ENCODE data around the gene TMED10. TPM values are rescaled to one million over a fixed set of nuclear protein-coding genes. Genes with fewer than 3 reads are reported as not detected.

Gene TMED10
- polyA plus RNA-seq, 2 of the 4 experiments (the other 2 are of a cell fraction) = 290 to 354 TPM

GRCh38 chr14:75150150-75150549 is 26.3 kb downstream of the TMED10 start:
- FAIRE-seq (no peak), ATAC-seq (no peak), DNase-seq (ENCODE audit: low read depth in 1 of 2, low spot score in 1 of 2) (peak in 1 of 2 experiments; percentile 24)
- Histone ChIP-seq H3K9me3 (no peaks in the 10 kb centered on the region), H3K27ac (peak overlapping the region in 1 of 2 experiments; percentile 52; a peak in 1 of 6 replicates), H3K4me2 (no peak overlapping the region; the same call in 2 of the 3 replicates), H3K4me1 (peaks cover 9% of the 10 kb centered on the region; the same call in 1 of the 3 replicates), H3K4me3 (no peak overlapping the region)
- ChIA-PET POLR2A (interaction anchor here (0.5 kb wide), 1 partner anchor 144 kb away, joined by 3 read pairs; no protein-coding TSS in a partner anchor), CTCF (no interaction called here)
- WGBS (ENCODE audit: missing lambda C conversion rate) = 89% methylated on average over 2 of the region's 2 CpGs
- TF ChIP-seq HOXA7 (CRISPR knock-in tag; IDR thresholded peaks at IDR 0.05) (no peak), CEBPB (IDR thresholded peaks at IDR 0.05) (no peak), CHD2 (IDR thresholded peaks at IDR 0.05; ENCODE audit: low read length, partially characterized antibody) (no peak), E2F6 (IDR thresholded peaks at IDR 0.05; ENCODE audit: borderline replicate concordance, low read depth) (no peak), SREBF2 (IDR thresholded peaks at IDR 0.05) (no peak), HDAC2 (IDR thresholded peaks at IDR 0.05) (no peak), RCOR1 (IDR thresholded peaks at IDR 0.05; ENCODE audit: low read depth, low read length) (no peak), CBX2 (IDR thresholded peaks at IDR 0.05; ENCODE audit: borderline replicate concordance, low read depth) (no peak), USF2 (IDR thresholded peaks at IDR 0.05) (no peak), NR3C1 (IDR thresholded peaks at IDR 0.05) (no peak), KDM5A (IDR thresholded peaks at IDR 0.05) (no peak), HES2 (IDR thresholded peaks at IDR 0.05) (no peak), HOXB5 (CRISPR knock-in tag; IDR thresholded peaks at IDR 0.05) (no peak), EP300 (IDR thresholded peaks at IDR 0.05) (no peak)

- peak overlapping the region in 1 of 2 experiments; percentile 15; a peak in 1 of 6 replicates for H3K27ac ChIP-seq
- H3K9me3 ChIP-seq = no peaks in the 10 kb centered on the region
- ATAC-seq (peak in 1 of 2 experiments; percentile 82; a peak in 4 of 6 replicates), DNase-seq (ENCODE audit: low read depth in 1 of 2, low spot score in 1 of 2) (peak in 1 of 2 experiments; percentile 31), FAIRE-seq (no peak)
- 93% methylated on average over 13 of the region's 13 CpGs for WGBS (ENCODE audit: missing lambda C conversion rate)
- H3K4me1 ChIP-seq = peaks cover 9% of the 10 kb centered on the region; the same call in 1 of the 3 replicates
- TF ChIP-seq RARB (CRISPR knock-in tag; IDR thresholded peaks at IDR 0.05) = no peak
- TF ChIP-seq JUN (IDR thresholded peaks at IDR 0.05) = no peak
- no peak for TF ChIP-seq TP53 (CRISPR knock-in tag; IDR thresholded peaks at IDR 0.05)
- no peak for TF ChIP-seq RFX5 (IDR thresholded peaks at IDR 0.05)
- no peak for TF ChIP-seq E2F6 (IDR thresholded peaks at IDR 0.05; ENCODE audit: borderline replicate concordance, low read depth)
- TF ChIP-seq TFCP2L1 (CRISPR knock-in tag; IDR thresholded peaks at IDR 0.05) = no peak
- TF ChIP-seq POLR2AphosphoS2 (conservative IDR thresholded peaks at IDR 0.05; ENCODE audit: low read length) = no peak
- TF ChIP-seq RCOR1 (IDR thresholded peaks at IDR 0.05; ENCODE audit: low read depth, low read length) = no peak
- TF ChIP-seq KDM1A (IDR thresholded peaks at IDR 0.05; ENCODE audit: low read depth) = no peak
- no peak overlapping the region for H3K4me3 ChIP-seq
- ChIA-PET POLR2A (no interaction called here), CTCF (interaction anchor here (1.2 to 14.3 kb wide), 2 partner anchors 9 to 152 kb away, joined by 7 to 224 read pairs; no protein-coding TSS in a partner anchor)
- no peak overlapping the region for H3K4me2 ChIP-seq
These were observed 28.9 kb downstream of the TMED10 start for GRCh38 chr14:75147423-75148071.

GRCh38 chr14:75144944-75145343 is 31.5 kb downstream of the TMED10 start:
- 91% methylated on average over 5 of the region's 5 CpGs for WGBS (ENCODE audit: missing lambda C conversion rate)
- Histone ChIP-seq H3K4me1 (no peaks in the 10 kb centered on the region), H3K4me2 (no peak overlapping the region), H3K27ac (no peak overlapping the region), H3K9me3 (no peaks in the 10 kb centered on the region), H3K4me3 (no peak overlapping the region)
- ChIA-PET CTCF (interaction anchor here (0.8 to 14.3 kb wide), 4 partner anchors 9 to 416 kb away, joined by 3 to 224 read pairs (median 7); no protein-coding TSS in a partner anchor), POLR2A (no interaction called here)
- no peak for DNase-seq (ENCODE audit: low read depth in 1 of 2, low spot score in 1 of 2)
- FAIRE-seq = no peak
- TF ChIP-seq RARB (CRISPR knock-in tag; IDR thresholded peaks at IDR 0.05) = no peak
- no peak for TF ChIP-seq FOSL2 (IDR thresholded peaks at IDR 0.05)
- TF ChIP-seq FOSL2 (CRISPR knock-in tag; IDR thresholded peaks at IDR 0.05) = no peak
- no peak for TF ChIP-seq NPAS2 (CRISPR knock-in tag; IDR thresholded peaks at IDR 0.05; ENCODE audit: borderline replicate concordance)
- no peak for TF ChIP-seq NR3C1 (IDR thresholded peaks at IDR 0.05)
- no peak for TF ChIP-seq HES2 (IDR thresholded peaks at IDR 0.05)
- no peak for TF ChIP-seq HOXB5 (CRISPR knock-in tag; IDR thresholded peaks at IDR 0.05)
- TF ChIP-seq MAZ (IDR thresholded peaks at IDR 0.05; ENCODE audit: borderline replicate concordance, low read depth, low read length) = no peak
- no peak for TF ChIP-seq FOXS1 (CRISPR knock-in tag; IDR thresholded peaks at IDR 0.05)
- ATAC-seq = no peak

All from A549 (cell line).